Right lobe of liver (tissue), 6 donors: ENCODE measurements around the gene ZNF679. TPM values are rescaled to one million over a fixed set of nuclear protein-coding genes. Genes with fewer than 3 reads are reported as not detected.
A peak's percentile ranks its signal among the peaks of the same experiment; 100 is the strongest.
"Not testable (repeated sequence)": the region's sequence is repeated elsewhere in the genome, so short reads cannot be mapped to it uniquely, and the experiment has no call there.

Experiments used
- ATAC-seq, 4 donors: fragments of 200-7000 bp; cut with Tn5 transposase; one replicate each; pipeline ENCODE4 v1.9.1; 2020; ENCODE audit warnings: mild to moderate bottlenecking in 4 of 4, moderate library complexity in 4 of 4
- DNase-seq, 3 donors: peaks; one replicate each; pipeline ENCODE4 v3.0.0-alpha.2; 2020
- H3K27ac ChIP-seq, 3 donors: fragments of 200-600 bp; one replicate each; pipeline ENCODE4 v1.8.0; 2022
- H3K27me3 ChIP-seq, 2 donors: fragments of 200-600 bp; one replicate each; pipeline ENCODE4 v1.8.0; 2022
- H3K36me3 ChIP-seq, 4 donors: fragments of 200-600 bp; sonication (generic) in 1 of 4; one replicate each; pipeline versions ENCODE4 v1.5.1 to v1.8.0; 2017 to 2022; ENCODE audit warnings: control low read depth in 1 of 4
- H3K4me1 ChIP-seq, 4 donors: fragments of 200-600 bp; sonication (generic) in 1 of 4; one replicate each; pipeline versions ENCODE4 v1.5.1 to v1.8.0; 2017 to 2022; ENCODE audit warnings: control low read depth in 1 of 4
- H3K4me3 ChIP-seq, 3 donors: fragments of 200-600 bp; one replicate each; pipeline ENCODE4 v1.8.0; 2022
- H3K9me3 ChIP-seq, 4 donors: fragments of 200-600 bp; sonication (generic) in 1 of 4; one replicate each; pipeline versions ENCODE4 v1.5.1 to v1.8.0; 2017 to 2022; ENCODE audit warnings: control low read depth in 1 of 4
- CTCF ChIP-seq, 4 donors: fragments of 200-600 bp in 3 of 4; fragments of 450-650 bp in 1 of 4; IDR thresholded peaks; one replicate each; pipeline versions ENCODE4 v1.5.1 to v1.8.0; 2016 to 2022; ENCODE audit warnings: antibody characterized with exemption in 4 of 4, mild to moderate bottlenecking in 2 of 4
- POLR2A ChIP-seq: fragments of 450-650 bp; IDR thresholded peaks from one replicate; pipeline ENCODE4 v1.6.1; 2017; ENCODE audit warnings: antibody characterized with exemption, mild to moderate bottlenecking
- WGBS: methylation state at CpG from one replicate; pipeline ENCODE4 v1.1.6; 2018; ENCODE audit warnings: low coverage, low lambda C conversion rate; ENCODE audit not compliant: insufficient coverage; ENCODE audit errors: missing lambda C conversion rate; 5-methylcytosine and 5-hydroxymethylcytosine counted together
- intact Hi-C, 2 donors: fragments of 100-400 bp; cut with DNase I; formaldehyde crosslinking; loops; one replicate each; pipeline versions ENCODE4 v1.11.2 to v1.14.1; 2022
- total RNA-seq, 6 experiments: library from RNA; depleted of rRNA in 2 of 6; stranded (reverse); fragments of >200 nt in 2 of 6; fragmentation: NEBNext Ultra II Directional in 3 of 6; extraction: Animal tissue kit (Norgen Biotek cat#: 25700) in 3 of 6; gene quantifications; one replicate each; pipeline versions ENCODE4 v1.1.0 to v1.2.4, GENCODE V29; 2016 to 2023
- donor health status: DM: no; HTN: yes; CAD: no.
- donor health status: DM: no; HTN: no; CAD: no.
- donor health status: DM: no; HTN: no; CAD: no.
- donor health status: DM: no; HTN: yes; CAD: no.
- donor health status: DM: no; HTN: yes; CAD: no.

The ZNF679 gene
- total RNA-seq, 6 experiments from 2014 or later = not detected

GRCh38 chr7:64266341-64266919, 38.2 kb downstream of the ZNF679 start:
- TF ChIP-seq CTCF (IDR thresholded peaks at IDR 0.05) = no peak
- TF ChIP-seq POLR2A = no peak
- H3K4me3 ChIP-seq = no peak overlapping the region
- no peaks in the 10 kb centered on the region for H3K36me3 ChIP-seq
- peaks cover 0 to 25% (median 5%) of the 10 kb centered on the region in 4 donors for H3K9me3 ChIP-seq
- intact Hi-C loops = no loop called here
- no peak for ATAC-seq
- H3K4me1 ChIP-seq = no peaks in the 10 kb centered on the region
- no peak for DNase-seq
- H3K27me3 ChIP-seq = no peaks in the 10 kb centered on the region
- no peak overlapping the region for H3K27ac ChIP-seq
- 83% methylated on average over 1 of the region's 1 CpG for WGBS

- intact Hi-C loops = no loop called here
- no peak for ATAC-seq
- WGBS = 31% methylated on average over 2 of the region's 2 CpGs
Measured at GRCh38 chr7:64277630-64278029, 49.4 kb downstream of the ZNF679 start.

GRCh38 chr7:64294701-64295420, 66.6 kb downstream of the ZNF679 start:
- H3K36me3 ChIP-seq = no peaks in the 10 kb centered on the region
- 100% methylated on average over 1 of the region's 1 CpG for WGBS
- intact Hi-C loops = no loop called here
- no peaks in the 10 kb centered on the region for H3K4me1 ChIP-seq
- H3K27me3 ChIP-seq = no peaks in the 10 kb centered on the region
- TF ChIP-seq POLR2A (no peak), CTCF (IDR thresholded peaks at IDR 0.05) (no peak)
- H3K9me3 ChIP-seq = no peaks in the 10 kb centered on the region
- ATAC-seq = no peak
- H3K27ac ChIP-seq = no peak overlapping the region
- no peak for DNase-seq
- no peak overlapping the region for H3K4me3 ChIP-seq

More at GRCh38 chr7:64277630-64278029, 49.4 kb downstream of the ZNF679 start:
- no peak for DNase-seq
- TF ChIP-seq CTCF (IDR thresholded peaks at IDR 0.05) = no peak
- TF ChIP-seq POLR2A = no peak
- Histone ChIP-seq H3K4me1 (no peaks in the 10 kb centered on the region), H3K4me3 (no peak overlapping the region), H3K27ac (no peak overlapping the region), H3K27me3 (no peaks in the 10 kb centered on the region), H3K9me3 (no peaks in the 10 kb centered on the region), H3K36me3 (no peaks in the 10 kb centered on the region)

- DNase-seq, H3K4me3 ChIP-seq, H3K4me1 ChIP-seq, ATAC-seq, intact Hi-C loops, H3K27me3 ChIP-seq, H3K36me3 ChIP-seq, H3K9me3 ChIP-seq, H3K27ac ChIP-seq: not testable (repeated sequence)
- WGBS = 67% methylated on average over 1 of the region's 1 CpG
Measured at GRCh38 chr7:64297418-64297817, 69.1 kb downstream of the ZNF679 start.

DNA sequence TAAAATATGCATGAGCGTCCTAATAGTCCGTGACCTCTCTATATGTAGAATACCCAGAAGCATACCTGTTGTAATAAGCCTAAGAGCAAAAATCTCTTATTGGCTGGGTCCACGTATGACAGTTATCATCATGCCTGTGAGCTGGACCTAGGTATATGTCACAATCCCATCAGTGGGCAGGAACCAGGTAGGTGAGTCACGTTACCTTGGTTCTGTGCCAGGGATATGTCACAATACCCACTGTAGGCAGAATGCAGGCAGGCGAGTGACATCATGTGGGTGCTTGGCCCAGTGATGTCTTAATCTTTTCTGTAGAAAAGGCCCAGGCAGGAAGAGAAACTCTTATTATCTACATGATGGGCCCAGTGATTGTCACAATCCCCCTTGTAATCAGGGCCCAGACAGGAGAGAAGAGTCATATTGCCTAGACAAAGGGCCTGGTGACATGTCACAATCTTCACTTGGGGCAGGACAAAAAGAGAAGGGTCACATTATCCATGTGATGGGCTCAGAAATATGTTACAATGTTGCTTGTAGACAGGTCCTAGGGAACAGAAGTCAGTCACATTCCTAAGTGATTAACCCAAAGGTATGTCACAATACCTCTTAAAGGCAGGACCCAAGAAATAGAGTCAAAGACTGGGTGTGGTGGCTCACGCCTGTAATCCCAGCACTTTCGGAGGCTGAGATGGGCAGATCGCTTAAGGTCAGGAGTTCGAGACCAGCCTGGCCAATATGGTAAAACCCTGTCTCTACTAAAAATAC, 72.5 kb downstream of the ZNF679 start:
- TF ChIP-seq POLR2A = no peak
- no peak for TF ChIP-seq CTCF (IDR thresholded peaks at IDR 0.05)
- peak in 3 of 4 donors; percentile 24 to 80 (median 49) for ATAC-seq
- intact Hi-C loops = no loop called here
- Histone ChIP-seq H3K4me1 (no peaks in the 10 kb centered on the region), H3K27ac (no peak overlapping the region), H3K27me3 (no peaks in the 10 kb centered on the region), H3K36me3 (no peaks in the 10 kb centered on the region), H3K9me3 (no peaks in the 10 kb centered on the region), H3K4me3 (no peak overlapping the region)
- no peak for DNase-seq
- WGBS = 96% methylated on average over 7 of the region's 9 CpGs
